Activated T-cell treated with anti-CD3 and anti-CD28 coated beads for 4 hours (primary cell): Measurements from ENCODE around the gene MYL9.

ENCODE experiments used
- DNase-seq: peaks from one replicate; pipeline ENCODE4 v3.0.0-alpha.2; 2020

Gene MYL9

DNA sequence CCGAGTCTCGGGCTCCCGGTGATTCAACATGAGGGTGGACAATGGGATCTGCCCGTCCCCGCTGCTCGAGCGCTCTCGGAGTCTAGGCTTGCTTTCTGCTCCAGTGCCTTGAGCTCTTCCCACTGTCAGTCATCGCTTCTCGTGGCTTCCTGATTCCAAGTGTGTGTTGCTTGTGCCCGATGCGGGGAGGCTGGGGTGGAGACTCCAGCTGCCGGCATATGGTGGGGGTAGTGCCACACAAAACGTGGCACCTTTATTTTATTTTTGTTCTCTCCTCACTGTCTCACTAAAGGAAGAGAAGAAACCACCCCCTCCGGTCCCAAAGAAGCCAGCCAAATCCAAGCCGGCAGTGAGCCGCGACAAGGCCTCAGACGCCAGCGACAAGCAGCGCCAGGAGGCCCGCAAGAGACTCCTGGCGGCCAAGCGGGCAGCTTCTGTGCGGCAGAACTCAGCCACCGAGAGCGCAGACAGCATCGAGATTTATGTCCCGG lies 14.8 kb upstream of the MYL9 start:
- DNase-seq: no peak

DNA sequence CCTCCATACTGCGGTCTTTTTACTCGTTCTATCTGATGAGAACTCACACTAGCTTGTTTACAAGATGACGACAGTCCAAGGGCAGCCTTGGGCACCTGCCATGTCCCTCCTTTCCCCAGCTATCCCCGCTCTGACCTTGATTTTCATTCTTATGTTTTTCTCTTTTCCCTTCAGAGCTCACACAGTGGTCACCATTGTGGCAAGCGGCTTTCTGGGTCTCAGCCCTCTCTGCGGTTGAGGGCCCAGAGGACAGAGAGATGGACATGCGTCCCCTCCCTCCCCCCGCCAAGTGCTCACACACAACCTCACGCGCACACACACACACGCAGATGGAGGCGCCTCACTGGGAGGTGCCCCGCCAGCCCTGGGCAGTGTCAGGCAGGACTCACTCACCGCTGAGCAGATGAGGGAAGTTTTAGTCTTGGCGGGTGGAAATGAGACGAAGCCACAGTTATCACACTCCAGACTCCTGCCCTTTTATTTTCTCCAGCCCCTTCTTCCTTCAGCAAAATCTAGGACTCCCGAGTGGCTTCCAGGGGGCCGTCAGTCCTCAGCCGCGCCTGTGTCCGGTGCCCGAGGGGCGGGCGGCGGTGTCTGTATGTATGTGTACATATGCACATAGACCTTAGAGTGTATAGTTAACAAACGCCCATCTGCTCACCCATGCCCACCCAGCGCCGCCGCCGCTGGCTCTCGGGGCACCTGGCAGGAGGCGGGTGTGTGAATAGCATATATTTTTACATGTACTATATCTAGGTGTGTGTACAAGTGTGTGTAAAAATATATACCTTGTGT lies 13.8 kb upstream of the MYL9 start:
- DNase-seq: no peak

DNA sequence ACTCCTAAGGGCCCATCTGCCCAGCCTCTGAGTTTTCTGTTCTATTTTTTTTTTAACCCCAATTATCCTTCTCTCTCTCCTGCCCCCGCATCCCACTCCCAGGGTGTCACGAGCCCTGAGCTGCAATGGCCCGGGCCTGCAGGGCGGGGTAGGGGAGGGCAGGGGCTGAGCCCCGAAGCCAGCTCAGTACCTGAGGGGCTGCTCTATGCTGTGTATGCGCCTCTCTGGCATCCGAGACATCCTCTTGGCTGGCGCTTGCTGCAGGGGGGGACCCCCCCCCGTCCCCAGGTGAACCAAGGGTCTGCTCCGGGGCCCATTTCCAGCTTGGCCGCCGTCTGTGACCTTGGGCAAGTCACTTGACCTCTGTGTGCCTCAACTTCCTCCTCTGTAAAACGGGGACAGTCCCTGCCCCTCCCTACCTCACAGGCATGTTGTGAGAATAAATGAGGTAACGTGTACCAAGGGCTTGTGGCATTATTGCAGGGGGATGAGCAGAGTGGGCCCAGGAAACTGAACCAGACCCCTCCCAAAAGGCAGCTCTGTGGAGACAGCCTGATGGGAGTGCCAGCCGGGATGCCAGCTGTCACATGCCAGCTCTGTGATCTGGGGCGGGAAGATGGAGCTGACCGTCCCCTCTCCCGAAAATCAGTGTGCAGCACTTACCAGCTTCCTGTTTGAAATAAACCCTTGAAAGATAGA lies 13.0 kb upstream of the MYL9 start:
- no peak for DNase-seq

DNA sequence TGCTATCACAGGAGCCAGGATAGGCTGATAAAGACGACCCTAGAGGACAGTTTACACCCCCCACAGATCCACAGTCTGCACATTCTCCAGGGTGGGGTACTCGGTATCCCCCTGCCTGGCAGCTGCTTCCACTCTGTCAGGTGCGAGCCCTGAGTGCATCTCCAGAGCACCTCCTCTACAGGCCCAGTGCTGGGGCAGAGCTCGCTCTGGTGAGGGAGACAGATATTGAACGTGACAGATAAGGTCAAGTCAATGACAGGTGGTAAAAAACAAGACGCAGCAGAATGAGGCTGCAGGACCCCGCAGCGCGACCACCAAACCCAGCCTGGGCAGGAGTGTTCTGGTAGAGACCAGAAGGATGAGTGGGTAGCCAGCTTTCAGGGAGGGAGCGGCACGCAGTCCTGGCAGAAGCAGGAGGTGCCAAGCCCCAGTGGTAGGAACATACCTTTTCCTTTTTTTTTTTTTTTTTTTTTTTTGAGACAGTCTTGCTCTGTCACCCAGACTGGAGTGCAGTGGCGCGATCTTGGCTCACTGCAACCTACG lies 12.4 kb upstream of the MYL9 start:
- DNase-seq: no peak

DNA sequence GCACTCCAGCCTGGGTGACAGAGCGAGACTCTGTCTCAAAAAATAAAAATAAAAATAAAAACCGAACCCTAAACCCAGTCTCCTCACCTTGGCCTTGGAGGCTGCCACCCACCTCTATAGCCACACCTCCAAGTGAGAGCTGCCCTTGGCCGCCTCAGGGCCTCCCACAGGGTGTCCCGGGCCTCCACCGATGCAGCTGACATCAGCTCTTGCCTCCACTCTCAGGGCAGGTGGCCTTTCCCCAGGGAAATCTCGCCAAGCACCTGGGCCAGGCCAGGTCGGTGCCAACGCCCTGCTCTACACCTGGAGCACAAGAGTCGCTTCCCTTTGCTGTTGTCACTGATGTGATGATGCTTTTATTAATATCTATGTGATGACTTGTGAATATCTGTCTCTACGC lies 8.9 kb upstream of the MYL9 start:
- DNase-seq: no peak

DNA sequence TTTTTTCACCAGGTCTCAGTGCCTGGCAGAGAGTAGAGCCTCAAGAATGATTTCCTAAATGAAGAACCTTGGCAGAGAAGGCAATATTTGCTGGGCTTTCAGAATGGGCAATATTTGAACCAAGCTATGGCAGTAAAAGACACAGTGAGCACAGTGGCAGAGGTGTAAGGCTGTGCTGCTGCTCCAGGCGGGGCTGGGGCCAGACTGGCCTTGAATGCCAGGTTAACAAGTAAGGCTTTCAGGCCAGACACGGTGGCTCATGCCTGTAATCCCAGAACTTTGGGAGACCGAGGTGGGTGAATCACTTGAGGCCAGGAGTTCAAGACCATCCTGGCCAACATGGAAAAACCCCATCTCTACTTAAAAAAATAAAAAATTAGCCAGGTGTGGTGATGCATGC lies 8.5 kb upstream of the MYL9 start:
- no peak for DNase-seq

DNA sequence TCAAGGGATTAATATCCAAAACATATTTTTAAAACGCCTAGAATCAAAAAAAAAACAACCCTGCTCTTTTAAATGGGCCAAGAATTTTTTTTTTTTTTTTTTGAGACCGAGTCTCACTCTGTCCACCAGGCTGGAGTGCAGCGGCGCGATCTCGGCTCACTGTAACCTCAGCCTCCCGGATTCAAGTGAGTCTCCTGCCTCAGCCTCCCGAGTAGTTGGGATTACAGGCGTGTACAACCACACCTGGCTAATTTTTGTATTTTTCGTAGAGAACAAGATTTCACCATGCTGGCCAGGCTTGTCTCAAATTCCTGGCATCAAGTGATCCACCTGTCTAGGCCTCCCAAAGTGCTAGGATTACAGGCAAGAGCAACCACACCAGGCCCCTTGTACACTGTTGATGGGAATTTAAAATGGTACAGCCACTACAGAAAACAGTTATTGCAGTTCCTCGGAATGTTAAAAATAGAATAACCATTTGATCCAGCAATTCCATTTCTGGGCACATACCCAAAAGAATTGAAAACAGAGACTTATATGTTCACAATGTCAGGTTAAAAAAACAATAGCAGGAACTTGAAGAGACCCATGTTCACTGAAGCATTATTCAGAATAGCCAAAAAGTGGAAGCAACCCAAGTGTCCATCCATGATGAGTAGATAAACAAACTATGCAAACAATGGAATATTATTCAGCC lies 3.1 kb upstream of the MYL9 start:
- no peak for DNase-seq

DNA sequence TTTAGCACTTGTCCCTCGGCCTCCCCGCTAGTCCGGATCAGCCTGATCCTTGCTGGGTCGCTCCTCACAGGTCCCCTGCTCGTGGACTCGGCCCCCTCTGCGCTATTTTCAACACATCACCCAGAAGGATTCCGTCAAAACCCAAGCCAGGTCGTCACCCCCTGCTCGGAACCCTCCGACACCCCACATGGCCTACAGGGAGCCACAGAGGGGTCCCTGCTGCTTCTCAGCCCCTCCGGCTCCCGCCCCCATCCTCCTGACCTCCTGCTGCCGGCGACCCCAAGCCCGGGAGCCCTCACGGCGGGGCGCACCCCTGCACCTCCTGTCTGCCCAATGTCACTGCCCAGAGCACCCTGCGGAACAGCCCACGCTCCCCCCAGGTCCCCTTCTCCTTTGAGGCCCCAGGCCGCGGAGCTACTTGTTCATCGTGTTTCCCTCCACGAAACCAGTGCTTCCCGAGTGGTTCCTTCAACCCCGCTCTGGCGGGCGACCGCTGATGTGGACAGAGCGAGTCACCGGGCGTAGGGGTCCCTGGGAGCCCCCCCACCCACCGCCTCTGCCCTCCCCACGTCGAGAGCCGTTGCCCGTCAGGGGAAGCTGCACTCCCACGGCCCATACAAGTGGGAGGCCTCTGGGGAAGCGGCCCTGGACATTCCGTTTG lies 638 bp upstream of the MYL9 start:
- no peak for DNase-seq

DNA sequence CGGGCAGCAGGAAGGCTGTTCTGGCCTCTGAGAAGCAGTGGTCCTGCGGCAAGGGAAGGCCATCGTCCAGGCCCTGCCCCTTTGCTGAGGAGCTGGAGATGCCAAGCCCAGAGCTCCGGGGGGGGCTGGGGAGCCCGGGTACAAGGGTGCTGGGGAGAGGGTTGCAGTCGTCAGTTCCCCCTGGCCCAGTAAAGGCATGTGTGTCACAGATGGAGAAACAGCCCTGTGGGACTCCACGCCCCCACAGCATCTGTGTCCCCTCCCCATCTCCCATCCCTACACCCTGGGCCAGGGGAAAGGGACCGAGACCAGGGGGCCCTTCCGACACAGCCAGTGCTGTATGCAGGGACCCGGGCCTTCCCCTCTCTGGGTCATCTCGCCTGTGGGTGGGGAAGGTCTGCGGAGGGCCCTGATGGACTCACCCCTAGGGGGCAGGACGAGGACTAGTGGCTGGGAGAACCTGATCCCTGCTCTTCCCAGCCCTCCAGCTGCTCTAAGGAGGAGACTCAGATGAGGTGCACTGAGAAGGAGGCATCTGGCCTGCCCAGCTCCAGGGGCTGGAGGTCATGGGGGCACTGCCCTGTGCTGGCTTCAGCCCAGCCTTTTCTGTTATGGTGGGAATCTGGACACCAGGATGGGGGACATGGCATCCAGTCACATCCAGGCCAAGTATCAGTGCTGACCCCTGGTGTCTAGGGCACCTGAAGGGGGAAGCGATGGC lies 609 bp downstream of the MYL9 start:
- DNase-seq: no peak

DNA sequence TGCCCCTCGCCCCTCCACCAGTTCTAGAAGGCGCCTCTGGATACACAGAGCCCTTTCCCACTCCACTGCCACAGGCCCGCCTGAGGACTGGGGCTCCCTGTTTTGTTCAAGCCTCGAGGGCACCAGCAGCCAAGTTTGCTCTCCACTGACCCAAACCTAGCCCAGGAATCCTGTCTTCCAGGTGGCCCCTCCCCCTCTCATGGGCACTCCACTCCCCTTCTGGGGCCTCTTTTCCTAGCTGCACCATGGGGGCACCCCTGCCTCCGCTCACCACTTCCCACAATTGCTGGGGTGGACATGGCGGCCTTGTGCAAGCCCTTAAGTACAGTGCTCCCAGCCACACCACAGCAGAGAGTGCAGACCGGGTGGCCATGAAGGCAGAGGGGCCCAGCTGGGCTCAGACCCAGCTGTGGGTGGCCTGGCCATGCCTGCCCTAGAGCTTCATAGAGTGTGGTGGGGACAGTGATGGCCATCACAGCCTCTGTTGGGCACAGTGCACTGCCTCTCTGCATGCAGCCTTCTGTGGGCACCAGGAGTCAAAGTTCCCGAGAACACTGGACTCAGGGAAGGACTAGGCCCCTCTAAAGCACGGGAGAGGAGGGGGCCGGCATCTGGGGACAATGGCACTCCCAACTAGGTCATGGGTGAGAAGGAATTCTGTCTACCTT lies 1.3 kb downstream of the MYL9 start:
- DNase-seq: no peak

DNA sequence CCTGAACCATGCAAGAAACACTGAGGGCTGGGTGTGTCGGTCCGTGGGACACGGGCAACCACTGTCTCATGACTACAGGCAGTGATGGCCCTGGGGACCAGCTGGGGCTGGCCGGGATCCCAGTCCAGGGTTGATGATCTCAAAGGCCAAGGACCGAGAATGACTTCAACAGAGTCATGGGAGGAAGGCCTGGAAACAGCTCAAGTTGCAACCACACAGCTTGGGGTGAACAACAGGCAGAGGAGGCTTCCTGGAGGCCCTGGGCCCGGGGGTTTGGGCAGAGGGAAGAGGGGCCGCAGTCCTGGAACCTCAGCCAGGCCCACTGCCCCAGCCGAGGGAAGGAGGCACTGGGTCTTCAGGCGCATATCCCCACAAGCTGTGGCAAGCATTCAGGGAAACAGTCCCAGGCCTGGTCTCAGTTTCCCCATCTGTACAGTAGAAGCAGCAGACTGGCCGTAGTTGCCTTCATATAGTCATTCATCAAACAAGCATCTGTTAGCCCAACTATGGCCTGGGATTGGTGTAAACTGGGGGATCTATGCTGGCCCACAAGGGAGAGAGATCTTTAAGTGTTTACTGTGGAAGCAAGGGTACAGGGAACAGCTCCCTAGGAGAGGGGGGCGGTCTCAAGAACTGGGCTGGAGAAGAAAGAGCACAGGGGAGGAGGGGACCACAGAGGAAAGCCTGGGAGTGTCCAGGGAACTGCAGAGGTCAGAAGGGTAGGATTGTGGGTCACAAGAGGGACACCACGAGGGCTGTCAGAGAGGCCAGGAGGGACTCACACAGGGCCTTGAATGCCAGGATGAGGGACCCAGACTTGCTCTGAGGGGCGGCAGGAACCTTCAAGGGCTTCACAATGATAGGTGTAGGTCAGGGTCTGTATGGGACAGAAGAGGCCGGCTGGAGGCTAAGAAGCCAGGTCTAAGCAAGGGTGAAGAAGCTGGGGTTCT lies 2.1 kb downstream of the MYL9 start:
- no peak for DNase-seq

DNA sequence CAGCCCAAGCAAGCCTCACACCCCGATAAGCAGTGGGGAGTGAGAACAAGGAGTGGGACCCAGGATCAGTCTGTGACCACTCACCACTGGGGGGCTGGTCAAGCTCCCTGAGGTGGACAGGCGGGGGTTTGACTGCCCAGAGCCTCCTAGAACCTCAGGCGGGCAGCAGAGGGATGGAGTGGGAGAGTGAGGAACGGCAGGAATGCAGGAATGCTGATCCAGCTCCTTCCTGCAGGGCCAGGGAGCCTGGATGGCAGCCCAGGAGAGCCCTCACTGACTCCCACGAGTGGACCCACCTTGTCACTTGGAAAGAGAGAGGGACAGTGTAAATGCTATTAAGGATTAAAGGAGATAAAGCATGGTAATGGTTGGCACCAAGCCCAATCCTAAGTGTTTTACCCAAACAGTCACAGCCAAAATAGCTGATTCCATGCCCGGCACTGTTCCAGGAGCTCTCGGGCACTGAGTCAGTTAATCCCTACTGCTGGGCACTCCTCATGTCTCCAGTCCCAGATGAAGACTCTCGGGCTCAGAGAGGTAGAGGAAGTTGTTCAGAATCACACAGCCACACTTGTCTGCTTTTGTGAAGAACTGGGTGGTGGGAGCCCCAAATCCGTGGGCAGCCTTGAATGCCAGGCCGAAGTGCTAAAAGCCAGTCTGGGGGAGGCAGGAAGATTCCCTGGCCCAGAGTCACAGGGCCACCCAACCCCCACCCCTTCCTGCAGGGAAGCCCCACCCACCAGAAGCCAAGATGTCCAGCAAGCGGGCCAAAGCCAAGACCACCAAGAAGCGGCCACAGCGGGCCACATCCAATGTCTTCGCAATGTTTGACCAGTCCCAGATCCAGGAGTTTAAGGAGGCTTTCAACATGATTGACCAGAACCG lies 3.1 kb downstream of the MYL9 start:
- DNase-seq: no peak

DNA sequence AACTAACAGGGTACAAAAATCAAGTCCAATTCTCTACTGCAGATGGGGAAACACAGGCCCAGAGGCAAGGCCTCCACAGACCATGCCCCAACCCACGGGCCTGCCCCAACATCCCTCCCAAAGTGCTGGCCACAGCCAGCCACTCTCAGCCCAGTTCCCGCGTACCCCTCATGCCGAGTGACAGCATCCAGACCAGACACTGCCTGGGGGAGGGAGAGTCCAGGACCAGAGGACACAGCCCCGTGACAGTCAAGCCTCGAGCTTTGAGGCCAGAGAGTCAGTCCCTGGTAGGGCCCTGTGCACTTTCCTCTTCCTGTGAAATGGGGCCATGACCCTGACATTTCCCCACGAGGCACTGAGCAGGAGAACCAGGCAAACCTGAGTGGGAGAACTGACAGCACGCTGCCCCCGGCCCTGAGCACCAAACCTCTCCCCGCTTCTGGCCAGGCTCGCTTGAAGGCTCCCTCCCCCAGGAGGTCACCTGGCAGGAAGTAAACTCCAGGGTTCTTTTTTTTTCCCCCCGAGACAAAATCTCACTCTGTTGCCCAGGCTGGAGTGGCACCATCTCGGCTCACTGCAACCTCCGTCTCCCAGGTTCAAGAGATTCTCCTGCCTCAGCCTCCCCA lies 4.9 kb downstream of the MYL9 start:
- DNase-seq: no peak

DNA sequence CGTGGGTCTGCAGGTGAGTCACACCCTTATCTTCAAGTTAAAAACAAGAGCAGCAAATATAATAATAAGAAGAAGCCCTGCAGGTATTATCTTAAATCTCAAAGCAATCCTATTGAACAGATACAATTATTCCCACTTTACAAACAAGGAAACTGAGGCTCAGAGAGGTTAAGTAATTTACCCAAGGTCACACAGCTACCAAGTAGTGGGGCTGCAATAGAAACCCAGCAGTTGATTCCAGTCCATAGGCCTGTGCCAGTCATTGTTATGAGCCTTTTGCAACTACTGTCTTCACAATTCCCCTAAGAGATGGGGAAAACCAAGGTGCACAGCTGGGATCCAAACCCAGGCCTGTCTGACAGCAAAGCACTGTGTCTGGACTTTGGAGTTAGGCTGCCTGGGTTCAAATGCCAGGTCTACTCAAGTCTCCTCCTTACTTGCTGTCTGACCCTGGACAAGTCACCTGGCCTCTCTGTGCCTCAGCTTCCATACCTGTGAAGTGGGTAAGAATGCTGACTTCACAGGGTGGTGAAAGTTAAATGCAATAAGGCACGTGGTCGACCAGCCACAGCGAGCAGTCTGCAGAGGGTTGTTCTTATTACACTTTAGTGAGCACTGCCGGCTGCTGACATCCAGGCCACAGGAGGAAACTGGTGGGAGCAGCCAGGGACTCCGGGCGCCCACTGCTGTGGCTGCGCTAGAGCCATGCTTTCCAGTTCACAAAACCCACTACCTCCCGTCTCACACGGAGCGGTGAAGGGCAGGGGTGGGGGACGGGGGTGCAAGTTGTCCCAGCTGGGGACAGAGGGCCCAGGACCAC lies 6.1 kb downstream of the MYL9 start:
- no peak for DNase-seq

DNA sequence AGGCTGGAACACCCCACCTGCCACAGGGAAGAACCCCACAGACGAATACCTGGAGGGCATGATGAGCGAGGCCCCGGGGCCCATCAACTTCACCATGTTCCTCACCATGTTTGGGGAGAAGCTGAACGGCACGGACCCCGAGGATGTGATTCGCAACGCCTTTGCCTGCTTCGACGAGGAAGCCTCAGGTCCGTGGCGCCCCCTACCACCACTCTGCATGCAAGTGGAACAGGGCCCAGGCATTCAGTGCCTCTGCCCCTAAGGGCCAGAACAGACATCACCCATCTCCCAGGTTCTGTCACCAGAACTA lies 6.6 kb downstream of the MYL9 start:
- DNase-seq: no peak

DNA sequence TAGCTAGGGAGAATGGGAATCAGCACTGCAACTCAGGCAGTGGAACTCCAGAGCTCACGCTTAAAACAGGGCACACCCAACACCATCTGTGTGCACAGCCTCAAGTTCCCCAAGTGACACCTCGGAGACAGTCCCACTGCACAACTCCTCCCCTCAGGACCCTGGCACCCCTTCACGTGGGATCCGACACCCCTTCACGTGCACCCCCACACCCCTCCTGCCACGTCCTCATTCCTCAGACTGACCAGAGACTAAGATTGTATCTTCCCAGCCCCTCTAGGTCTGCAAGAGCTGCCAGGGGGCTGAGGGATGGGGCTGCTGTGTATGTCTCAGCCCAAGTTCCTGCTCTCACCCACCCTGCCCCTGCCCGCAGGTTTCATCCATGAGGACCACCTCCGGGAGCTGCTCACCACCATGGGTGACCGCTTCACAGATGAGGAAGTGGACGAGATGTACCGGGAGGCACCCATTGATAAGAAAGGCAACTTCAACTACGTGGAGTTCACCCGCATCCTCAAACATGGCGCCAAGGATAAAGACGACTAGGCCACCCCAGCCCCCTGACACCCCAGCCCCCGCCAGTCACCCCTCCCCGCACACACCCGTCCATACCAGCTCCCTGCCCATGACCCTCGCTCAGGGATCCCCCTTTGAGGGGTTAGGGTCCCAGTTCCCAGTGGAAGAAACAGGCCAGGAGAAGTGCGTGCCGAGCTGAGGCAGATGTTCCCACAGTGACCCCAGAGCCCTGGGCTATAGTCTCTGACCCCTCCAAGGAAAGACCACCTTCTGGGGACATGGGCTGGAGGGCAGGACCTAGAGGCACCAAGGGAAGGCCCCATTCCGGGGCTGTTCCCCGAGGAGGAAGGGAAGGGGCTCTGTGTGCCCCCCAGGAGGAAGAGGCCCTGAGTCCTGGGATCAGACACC lies 7.6 kb downstream of the MYL9 start:
- no peak for DNase-seq

DNA sequence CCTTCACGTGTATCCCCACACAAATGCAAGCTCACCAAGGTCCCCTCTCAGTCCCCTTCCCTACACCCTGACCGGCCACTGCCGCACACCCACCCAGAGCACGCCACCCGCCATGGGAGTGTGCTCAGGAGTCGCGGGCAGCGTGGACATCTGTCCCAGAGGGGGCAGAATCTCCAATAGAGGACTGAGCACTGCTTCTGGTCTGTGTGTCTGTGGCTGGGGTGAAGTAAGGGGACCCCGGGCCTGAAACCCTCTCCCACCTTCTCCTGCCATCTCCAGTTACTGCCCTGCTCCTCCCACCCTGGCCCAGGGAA lies 8.3 kb downstream of the MYL9 start:
- DNase-seq: no peak
